Right lobe of liver (tissue), 4 donors: ENCODE results near the gene E2F2.

Source experiments
- POLR2A ChIP-seq: fragments of 450-650 bp; IDR thresholded peaks from one replicate; pipeline ENCODE4 v1.6.1; 2017; ENCODE audit warnings: antibody characterized with exemption, mild to moderate bottlenecking
- TF ChIP-seq, protein P1 (sequence below), 4 donors: fragments of 200-600 bp in 3 of 4; fragments of 450-650 bp in 1 of 4; IDR thresholded peaks; one replicate each; pipeline versions ENCODE4 v1.5.1 to v1.8.0; 2016 to 2022; ENCODE audit warnings: antibody characterized with exemption in 4 of 4, mild to moderate bottlenecking in 2 of 4
- donor health status: DM: no; HTN: no; CAD: no.
- donor health status: DM: no; HTN: no; CAD: no.
- donor health status: DM: no; HTN: yes; CAD: no.

DNA sequence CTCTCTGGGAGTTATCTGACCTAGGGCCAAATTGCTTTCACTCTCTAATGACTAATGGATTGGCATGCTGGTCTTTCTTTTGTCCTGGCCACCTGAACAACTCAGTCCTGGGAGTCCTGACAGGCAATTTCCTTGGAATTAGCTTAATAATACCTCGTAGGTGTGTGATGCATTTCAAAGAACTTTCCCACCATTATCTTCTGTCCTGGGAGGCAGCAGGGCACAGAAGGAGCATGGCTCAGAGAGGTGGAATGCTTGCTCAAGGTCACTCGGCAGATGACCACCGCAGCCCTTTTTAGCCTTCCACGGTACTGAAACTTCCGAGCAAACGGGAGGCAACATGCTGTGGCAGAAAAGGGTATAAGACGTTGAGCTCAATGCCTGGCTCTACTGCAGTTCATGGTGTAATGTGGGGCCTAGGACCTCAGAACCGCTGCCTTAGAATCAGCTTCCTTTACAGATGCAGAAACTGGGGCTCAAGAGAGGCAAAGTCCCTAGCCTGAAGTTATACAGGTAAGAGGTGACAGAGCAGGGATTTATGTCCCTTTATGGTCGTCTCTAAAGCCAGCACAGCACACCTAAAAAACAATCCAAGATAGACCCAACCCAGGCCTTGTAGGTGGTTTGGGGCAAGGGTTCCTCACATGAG, 25.1 kb upstream of the E2F2 start:
- TF ChIP-seq, protein P1, sequence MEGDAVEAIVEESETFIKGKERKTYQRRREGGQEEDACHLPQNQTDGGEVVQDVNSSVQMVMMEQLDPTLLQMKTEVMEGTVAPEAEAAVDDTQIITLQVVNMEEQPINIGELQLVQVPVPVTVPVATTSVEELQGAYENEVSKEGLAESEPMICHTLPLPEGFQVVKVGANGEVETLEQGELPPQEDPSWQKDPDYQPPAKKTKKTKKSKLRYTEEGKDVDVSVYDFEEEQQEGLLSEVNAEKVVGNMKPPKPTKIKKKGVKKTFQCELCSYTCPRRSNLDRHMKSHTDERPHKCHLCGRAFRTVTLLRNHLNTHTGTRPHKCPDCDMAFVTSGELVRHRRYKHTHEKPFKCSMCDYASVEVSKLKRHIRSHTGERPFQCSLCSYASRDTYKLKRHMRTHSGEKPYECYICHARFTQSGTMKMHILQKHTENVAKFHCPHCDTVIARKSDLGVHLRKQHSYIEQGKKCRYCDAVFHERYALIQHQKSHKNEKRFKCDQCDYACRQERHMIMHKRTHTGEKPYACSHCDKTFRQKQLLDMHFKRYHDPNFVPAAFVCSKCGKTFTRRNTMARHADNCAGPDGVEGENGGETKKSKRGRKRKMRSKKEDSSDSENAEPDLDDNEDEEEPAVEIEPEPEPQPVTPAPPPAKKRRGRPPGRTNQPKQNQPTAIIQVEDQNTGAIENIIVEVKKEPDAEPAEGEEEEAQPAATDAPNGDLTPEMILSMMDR (IDR thresholded peaks at IDR 0.05), result no peak
- TF ChIP-seq POLR2A, result no peak
